ENCODE measurements around the gene OVCA2.

GRCh38 chr17:2075336-2076086 is 33.7 kb downstream of the OVCA2 start:
- TF ChIP-seq, protein P1, sequence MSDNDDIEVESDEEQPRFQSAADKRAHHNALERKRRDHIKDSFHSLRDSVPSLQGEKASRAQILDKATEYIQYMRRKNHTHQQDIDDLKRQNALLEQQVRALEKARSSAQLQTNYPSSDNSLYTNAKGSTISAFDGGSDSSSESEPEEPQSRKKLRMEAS (IDR thresholded peaks at IDR 0.05), result no peak
- TF ChIP-seq CREB1 (IDR thresholded peaks at IDR 0.05; ENCODE audit: low read depth), result no peak
- no peak for TF ChIP-seq EP300 (IDR thresholded peaks at IDR 0.05; ENCODE audit: borderline replicate concordance)
- TF ChIP-seq RAD21 (IDR thresholded peaks at IDR 0.05; ENCODE audit: low read depth), result no peak
- TF ChIP-seq, protein P2, sequence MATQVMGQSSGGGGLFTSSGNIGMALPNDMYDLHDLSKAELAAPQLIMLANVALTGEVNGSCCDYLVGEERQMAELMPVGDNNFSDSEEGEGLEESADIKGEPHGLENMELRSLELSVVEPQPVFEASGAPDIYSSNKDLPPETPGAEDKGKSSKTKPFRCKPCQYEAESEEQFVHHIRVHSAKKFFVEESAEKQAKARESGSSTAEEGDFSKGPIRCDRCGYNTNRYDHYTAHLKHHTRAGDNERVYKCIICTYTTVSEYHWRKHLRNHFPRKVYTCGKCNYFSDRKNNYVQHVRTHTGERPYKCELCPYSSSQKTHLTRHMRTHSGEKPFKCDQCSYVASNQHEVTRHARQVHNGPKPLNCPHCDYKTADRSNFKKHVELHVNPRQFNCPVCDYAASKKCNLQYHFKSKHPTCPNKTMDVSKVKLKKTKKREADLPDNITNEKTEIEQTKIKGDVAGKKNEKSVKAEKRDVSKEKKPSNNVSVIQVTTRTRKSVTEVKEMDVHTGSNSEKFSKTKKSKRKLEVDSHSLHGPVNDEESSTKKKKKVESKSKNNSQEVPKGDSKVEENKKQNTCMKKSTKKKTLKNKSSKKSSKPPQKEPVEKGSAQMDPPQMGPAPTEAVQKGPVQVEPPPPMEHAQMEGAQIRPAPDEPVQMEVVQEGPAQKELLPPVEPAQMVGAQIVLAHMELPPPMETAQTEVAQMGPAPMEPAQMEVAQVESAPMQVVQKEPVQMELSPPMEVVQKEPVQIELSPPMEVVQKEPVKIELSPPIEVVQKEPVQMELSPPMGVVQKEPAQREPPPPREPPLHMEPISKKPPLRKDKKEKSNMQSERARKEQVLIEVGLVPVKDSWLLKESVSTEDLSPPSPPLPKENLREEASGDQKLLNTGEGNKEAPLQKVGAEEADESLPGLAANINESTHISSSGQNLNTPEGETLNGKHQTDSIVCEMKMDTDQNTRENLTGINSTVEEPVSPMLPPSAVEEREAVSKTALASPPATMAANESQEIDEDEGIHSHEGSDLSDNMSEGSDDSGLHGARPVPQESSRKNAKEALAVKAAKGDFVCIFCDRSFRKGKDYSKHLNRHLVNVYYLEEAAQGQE (IDR thresholded peaks at IDR 0.05; ENCODE audit: low read depth), result no peak
- no peak for TF ChIP-seq ZBTB7A (IDR thresholded peaks at IDR 0.05; ENCODE audit: low read depth)
- no peak for TF ChIP-seq YY1 (IDR thresholded peaks at IDR 0.05; ENCODE audit: low read depth)
- TF ChIP-seq NFIC (IDR thresholded peaks at IDR 0.05), result no peak

All from Ishikawa (cell line).